Calu3 (cell line): ENCODE data around the gene PAXX. TPM values are rescaled to one million over a fixed set of nuclear protein-coding genes. Genes with fewer than 3 reads are reported as not detected.

Experiments used
- BruUV-seq: library from RNA; stranded (reverse); fragments of 400-500 nt; replicated peaks from 2 replicates; lab custom pipeline; 2021; lab: Mats Ljungman, UMichigan
- CTCF ChIA-PET: fragments of 300-600 bp; sonication (Branson Sonifier 250); formaldehyde crosslinking; loops from one replicate; lab custom pipeline; 2022; ENCODE audit warnings: antibody characterized with exemption; lab: Charles Lee
- DNase-seq: peaks from one replicate; pipeline ENCODE4 v3.0.0; 2022
- H3K27ac Mint-ChIP-seq: one replicate; pipeline ENCODE4 v1.8.0; 2022; ENCODE audit warnings: mixed read lengths; ENCODE audit not compliant: unreplicated experiment
- H3K27me3 Mint-ChIP-seq: one replicate; pipeline ENCODE4 v1.8.0; 2022; ENCODE audit warnings: mixed read lengths; ENCODE audit not compliant: unreplicated experiment
- H3K36me3 Mint-ChIP-seq: one replicate; pipeline ENCODE4 v1.8.0; 2022; ENCODE audit warnings: mild to moderate bottlenecking, moderate library complexity, mixed read lengths; ENCODE audit not compliant: insufficient read depth, unreplicated experiment
- H3K4me1 Mint-ChIP-seq: one replicate; pipeline ENCODE4 v1.8.0; 2022; ENCODE audit warnings: mild to moderate bottlenecking, low read depth, mixed read lengths; ENCODE audit not compliant: unreplicated experiment
- H3K4me3 Mint-ChIP-seq: one replicate; pipeline ENCODE4 v1.8.0; 2022; ENCODE audit warnings: mild to moderate bottlenecking, low read depth, moderate library complexity, mixed read lengths; ENCODE audit not compliant: unreplicated experiment
- H3K9me3 Mint-ChIP-seq: one replicate; pipeline ENCODE4 v1.8.0; 2022; ENCODE audit warnings: low read depth, mixed read lengths; ENCODE audit not compliant: unreplicated experiment
- CTCF ChIP-seq: fragments of 200-600 bp; IDR thresholded peaks from one replicate; pipeline ENCODE4 v1.8.0; 2022; ENCODE audit warnings: antibody characterized with exemption; ENCODE audit not compliant: unreplicated experiment
- intact Hi-C: fragments of 100-400 bp; cut with micrococcal nuclease; formaldehyde crosslinking; loops from one replicate; pipeline ENCODE4 v1.10.0; 2022; ENCODE audit not compliant: unreplicated experiment
- total RNA-seq: library from RNA; stranded (reverse); gene quantifications from 2 replicates; pipeline ENCODE4 v1.2.3, GENCODE V29; 2022

The PAXX gene
- total RNA-seq, 1 experiment from 2014 or later = 43.7 TPM

- Mint-ChIP-seq H3K27ac (no peak overlapping the region), H3K27me3 (no peaks in the 10 kb centered on the region), H3K36me3 (peaks cover 11% of the 10 kb centered on the region), H3K9me3 (no peaks in the 10 kb centered on the region), H3K4me1 (no peaks in the 10 kb centered on the region), H3K4me3 (no peak overlapping the region)
- BruUV-seq = no TSS peak
- no peak for DNase-seq
- intact Hi-C loops = no loop called here
- TF ChIP-seq CTCF = no peak
- CTCF ChIA-PET = no interaction called here
Observed at GRCh38 chr9:136963751-136964150, 28.5 kb upstream of the PAXX start.

- no peaks in the 10 kb centered on the region for H3K9me3 Mint-ChIP-seq
- CTCF ChIA-PET = no interaction called here
- no peak for TF ChIP-seq CTCF
- H3K27me3 Mint-ChIP-seq = no peaks in the 10 kb centered on the region
- H3K4me1 Mint-ChIP-seq = no peaks in the 10 kb centered on the region
- BruUV-seq = no TSS peak
- no peak overlapping the region for H3K4me3 Mint-ChIP-seq
- DNase-seq = peak; percentile 51
- H3K27ac Mint-ChIP-seq = no peak overlapping the region
- H3K36me3 Mint-ChIP-seq = peaks cover 11% of the 10 kb centered on the region
- intact Hi-C loops = no loop called here
Observed at GRCh38 chr9:136964171-136964689, 28.0 kb upstream of the PAXX start.

- no peak for DNase-seq
- CTCF ChIA-PET = interaction anchor here (1.1 kb wide), 1 partner anchor 17 kb away, joined by 3 read pairs; no protein-coding TSS in a partner anchor
- TF ChIP-seq CTCF = no peak
- peaks cover 11% of the 10 kb centered on the region for H3K36me3 Mint-ChIP-seq
- H3K4me3 Mint-ChIP-seq = no peak overlapping the region
- H3K27ac Mint-ChIP-seq = no peak overlapping the region
- no peaks in the 10 kb centered on the region for H3K9me3 Mint-ChIP-seq
- no peaks in the 10 kb centered on the region for H3K4me1 Mint-ChIP-seq
- intact Hi-C loops = no loop called here
- no peaks in the 10 kb centered on the region for H3K27me3 Mint-ChIP-seq
- BruUV-seq = no TSS peak
Observed at GRCh38 chr9:136964833-136965422, 27.3 kb upstream of the PAXX start.

- Mint-ChIP-seq H3K4me1 (no peaks in the 10 kb centered on the region), H3K27ac (no peak overlapping the region), H3K27me3 (no peaks in the 10 kb centered on the region), H3K36me3 (peaks cover 11% of the 10 kb centered on the region), H3K9me3 (no peaks in the 10 kb centered on the region), H3K4me3 (no peak overlapping the region)
- no peak for DNase-seq
- no TSS peak for BruUV-seq
- intact Hi-C loops = no loop called here
- CTCF ChIA-PET = interaction anchor here (0.6 to 1.1 kb wide), 2 partner anchors 18 to 64 kb away, joined by 3 to 4 read pairs; no protein-coding TSS in a partner anchor
- no peak for TF ChIP-seq CTCF
Observed at GRCh38 chr9:136965771-136966484, 26.3 kb upstream of the PAXX start.
